ENCODE measurements around the gene ALX4. TPM values are rescaled to one million over a fixed set of nuclear protein-coding genes. Genes with fewer than 3 reads are reported as not detected.

ALX4 gene
- not detected in 2 replicates for total RNA-seq

GRCh38 chr11:44309478-44310205, at the start of gene ALX4:
Gene ALX4, minus strand, starts transcription at chr11:44310139. Its CDS starts 77 bp downstream, at chr11:44310062.

Other genes with a start within 250 kb of the ALX4 start
- gene ACCS, start 243.9 kb downstream of the ALX4 start, total RNA-seq = 5.5 and 8.3 TPM in 2 replicates
- gene EXT2, start 214.5 kb downstream of the ALX4 start, total RNA-seq = 87.7 and 173 TPM in 2 replicates

Measured in bladder microvascular endothelial cell (primary cell).